GM13977 (cell line): ENCODE data around the gene SGCB.
A peak's percentile ranks its signal among the peaks of the same experiment; 100 is the strongest.

Source experiments
- DNase-seq: peaks from one replicate; pipeline ENCODE4 v3.0.0; 2012; ENCODE audit warnings: low spot score
- CTCF ChIP-seq: IDR thresholded peaks from 2 replicates; pipeline ENCODE4 v1.5.1; 2012; ENCODE audit warnings: mild to moderate bottlenecking, control low read depth; ENCODE audit not compliant: insufficient read depth; ENCODE audit errors: extremely low read depth, missing control alignments
- in situ Hi-C: fragments of 300-500 bp; cut with MboI; formaldehyde crosslinking; loops from one replicate; pipeline ENCODE4 v1.12.0; 2022; ENCODE audit warnings: low sequenced_read_pairs, low pct_unique_long_range_greater_than_20kb, mixed read lengths, inconsistent platforms; ENCODE audit not compliant: unreplicated experiment

Gene SGCB

GRCh38 chr4:52051615-52052474, 13.7 kb upstream of the SGCB start:
- TF ChIP-seq CTCF, result no peak
- in situ Hi-C loops, result no loop called here
- DNase-seq, result peak; percentile 75

GRCh38 chr4:52051213-52051614, 13.1 kb upstream of the SGCB start, which contains the start of gene SPATA18:
Gene SPATA18 (plus strand): TSS chr4:52051304. CDS start chr4:52051705, 401 bp downstream.
- TF ChIP-seq CTCF, result no peak
- in situ Hi-C loops, result no loop called here
- peak; percentile 63 for DNase-seq

- no peak for TF ChIP-seq CTCF
- in situ Hi-C loops, result no loop called here
- no peak for DNase-seq
Measured at GRCh38 chr4:52049266-52049665, 11.2 kb upstream of the SGCB start.

GRCh38 chr4:52045028-52045427, 6.9 kb upstream of the SGCB start:
- no peak for TF ChIP-seq CTCF
- in situ Hi-C loops, result no loop called here
- DNase-seq, result no peak

- in situ Hi-C loops, result no loop called here
- DNase-seq, result peak; percentile 48
Measured at GRCh38 chr4:52037689-52038102, 403 bp downstream of the SGCB start.

GRCh38 chr4:52036886-52037530, 1.1 kb downstream of the SGCB start:
- no peak for DNase-seq
- TF ChIP-seq CTCF, result no peak
- in situ Hi-C loops, result no loop called here

More at GRCh38 chr4:52037689-52038102, 403 bp downstream of the SGCB start:
- no peak for TF ChIP-seq CTCF
